T47D (cell line): ENCODE measurements around the gene TSGA10.
"Not testable (repeated sequence)": the region's sequence is repeated elsewhere in the genome, so short reads cannot be mapped to it uniquely, and the experiment has no call there.

Experiments
- DNase-seq, 2 experiments: peaks; one replicate each; pipeline versions ENCODE4 v3.0.0 to v3.0.0-alpha.2; 2011 to 2012; ENCODE audit warnings: low read depth in 1 of 2, low spot score in 1 of 2
- JUND ChIP-seq: IDR thresholded peaks from 2 replicates; pipeline ENCODE4 v1.6.1; 2012; ENCODE audit warnings: low read depth
- in situ Hi-C: cut with HindIII; loops from 2 replicates; pipeline ENCODE4 v1.10.0; 2016; ENCODE audit warnings: low sequenced_read_pairs, low pct_unique_long_range_greater_than_20kb

Gene TSGA10

DNA sequence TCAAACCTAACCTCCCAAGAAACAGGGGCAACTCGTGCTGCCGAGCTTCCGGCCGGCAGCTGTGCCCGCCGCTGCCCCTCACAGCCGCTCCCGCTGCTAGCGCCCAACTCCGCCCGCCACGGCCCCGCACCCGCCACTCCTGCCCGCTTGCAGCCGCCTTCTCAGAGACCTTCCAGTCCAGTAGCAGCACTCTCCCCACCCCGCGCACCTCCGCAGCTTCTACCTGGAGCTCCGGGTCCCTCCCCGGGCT, 14.0 kb downstream of the TSGA10 start:
- DNase-seq: peak in 1 of 2 experiments; percentile 46
- no peak for TF ChIP-seq JUND
- in situ Hi-C loops: no loop called here

DNA sequence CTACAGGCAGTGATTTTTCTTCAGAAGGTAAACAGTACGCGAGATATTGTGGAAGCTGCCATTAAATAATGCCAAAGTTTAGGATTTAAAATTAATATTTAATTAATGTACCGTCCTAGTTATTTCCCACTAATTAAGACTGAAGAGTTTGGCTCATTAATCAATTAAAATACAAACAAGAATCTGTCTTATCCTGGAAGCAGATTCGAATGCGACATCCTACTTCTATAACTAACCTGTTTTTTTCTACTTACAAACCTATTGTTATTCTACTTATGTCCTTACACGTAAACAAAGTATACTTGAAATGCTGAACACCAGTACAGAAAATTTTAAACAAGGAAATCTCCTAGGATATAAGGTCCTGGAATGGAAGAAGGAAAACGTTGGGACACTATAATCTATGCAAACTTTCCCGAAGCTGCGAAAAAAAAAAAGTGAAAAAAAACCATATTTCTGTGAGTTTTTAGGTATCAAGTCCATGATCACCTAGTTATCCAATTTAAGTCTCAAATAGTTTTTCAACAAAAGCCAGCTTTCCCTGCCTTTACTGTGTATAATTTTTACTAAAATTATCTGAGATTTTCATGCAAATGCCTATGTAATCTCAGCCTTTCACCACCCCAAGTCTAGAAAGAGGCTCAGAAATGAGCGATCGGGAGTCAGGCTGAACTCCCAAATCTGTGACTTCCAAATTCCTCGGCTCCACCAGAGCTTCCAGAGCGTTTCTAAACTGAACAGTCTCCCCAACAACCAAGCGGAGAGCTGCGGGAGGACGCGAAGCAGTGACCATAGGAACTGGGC, 14.5 kb downstream of the TSGA10 start:
- DNase-seq: no peak
- in situ Hi-C loops: no loop called here
- no peak for TF ChIP-seq JUND

DNA sequence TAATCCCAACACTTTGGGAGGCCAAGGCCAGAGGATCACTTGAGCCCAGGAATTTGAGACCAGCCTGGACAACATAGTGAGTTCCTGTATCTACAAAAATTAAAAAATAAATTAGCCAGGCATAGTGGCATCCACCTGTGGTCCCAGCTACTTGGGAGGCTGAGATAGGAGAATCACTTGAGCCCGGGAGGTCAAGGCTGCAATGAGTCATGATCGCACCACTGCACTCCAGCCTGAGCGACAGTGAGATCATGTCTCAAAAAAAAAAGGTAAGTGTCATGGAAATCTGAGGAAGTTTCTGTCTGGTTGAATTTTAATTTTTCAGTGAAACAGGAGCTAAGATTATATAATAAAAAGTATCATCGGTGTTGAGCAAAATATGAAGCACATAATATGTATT, 15.7 kb downstream of the TSGA10 start:
- no peak for DNase-seq
- TF ChIP-seq JUND: no peak
- in situ Hi-C loops: no loop called here

DNA sequence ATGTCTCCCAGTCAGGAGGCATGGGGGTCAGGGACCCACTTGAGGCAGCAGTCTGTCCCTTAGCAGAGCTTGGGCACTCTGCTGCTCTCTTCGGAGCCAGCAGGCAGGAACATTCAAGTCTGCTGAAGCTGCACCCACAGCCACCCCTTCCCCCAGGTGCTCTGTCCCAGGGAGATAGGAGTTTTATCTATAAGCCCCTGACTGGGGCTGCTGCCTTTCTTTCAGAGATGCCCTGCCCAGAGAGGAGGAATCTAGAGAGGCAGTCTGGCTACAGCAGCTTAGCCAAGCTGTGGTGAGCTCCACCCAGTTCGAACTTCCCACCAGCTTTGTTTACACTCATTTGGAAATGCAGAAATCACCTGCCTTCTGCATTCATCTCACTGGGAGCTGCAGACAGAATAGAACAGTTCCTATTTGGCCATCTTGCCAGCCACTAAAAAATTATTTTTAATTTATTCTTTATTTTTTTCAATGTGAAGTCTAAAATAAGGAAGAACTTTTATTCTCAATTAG, 19.6 kb downstream of the TSGA10 start:
- DNase-seq, in situ Hi-C loops: not testable (repeated sequence)

DNA sequence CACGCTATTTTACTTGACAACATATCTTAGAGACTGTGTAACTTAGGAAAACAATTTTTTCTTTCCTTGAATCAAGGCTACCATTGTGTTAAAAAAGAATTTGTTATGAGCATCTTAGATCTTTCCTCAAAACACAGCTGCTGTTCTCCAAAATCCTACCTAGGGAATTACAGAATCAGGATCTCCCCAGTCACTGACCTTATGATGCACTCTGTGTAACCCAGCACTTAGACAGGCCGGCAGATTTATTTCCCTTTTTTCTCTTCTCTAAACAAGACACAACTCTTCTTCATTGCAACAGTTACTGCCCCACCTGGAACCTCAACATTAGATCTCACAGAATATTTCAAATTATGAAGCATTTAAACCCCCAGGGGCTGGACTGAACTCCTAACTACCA, 26.8 kb downstream of the TSGA10 start:
- in situ Hi-C loops: no loop called here

DNA sequence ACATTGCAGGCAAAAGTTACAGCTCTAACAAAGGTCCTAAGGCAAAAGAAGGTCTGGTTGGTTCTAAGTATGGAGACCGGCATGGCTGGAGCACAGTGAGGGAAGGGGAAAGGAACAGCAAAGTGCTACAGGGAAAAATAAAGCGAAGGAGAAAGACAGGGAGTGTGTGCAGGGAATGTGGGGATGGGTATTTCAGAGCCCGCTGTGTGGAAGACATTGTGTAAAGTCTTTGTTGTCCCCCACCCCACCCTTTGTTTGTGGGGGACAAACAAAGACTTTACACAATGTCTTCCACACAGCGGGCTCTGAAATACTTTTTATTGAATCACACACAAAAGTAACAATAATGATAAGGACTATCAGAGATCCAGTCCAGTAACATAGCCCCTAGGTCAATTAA, 42.1 kb downstream of the TSGA10 start:
- no peak for DNase-seq
- in situ Hi-C loops: no loop called here
- no peak for TF ChIP-seq JUND

More for the DNA sequence above, 26.8 kb downstream of the TSGA10 start:
- TF ChIP-seq JUND: no peak
- no peak for DNase-seq

DNA sequence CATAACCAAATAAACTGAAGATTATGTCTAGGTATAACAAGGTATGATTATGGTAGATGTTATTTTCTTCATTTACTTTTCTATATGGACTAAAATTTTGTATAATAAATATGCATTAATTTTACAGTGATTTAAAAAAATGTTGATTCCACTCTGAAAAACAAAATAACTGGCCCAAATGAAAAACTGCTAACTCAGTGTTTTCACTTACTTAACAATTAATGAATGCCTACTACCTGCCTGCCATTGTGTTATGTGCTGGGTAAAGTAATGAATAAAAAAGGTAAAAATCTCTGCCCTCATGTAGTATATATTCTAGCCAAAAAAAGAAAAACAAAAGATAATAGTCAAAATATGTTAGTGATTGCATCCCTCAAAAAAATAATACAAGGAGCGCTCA, 42.8 kb downstream of the TSGA10 start:
- TF ChIP-seq JUND: no peak
- in situ Hi-C loops: no loop called here
- DNase-seq: no peak

DNA sequence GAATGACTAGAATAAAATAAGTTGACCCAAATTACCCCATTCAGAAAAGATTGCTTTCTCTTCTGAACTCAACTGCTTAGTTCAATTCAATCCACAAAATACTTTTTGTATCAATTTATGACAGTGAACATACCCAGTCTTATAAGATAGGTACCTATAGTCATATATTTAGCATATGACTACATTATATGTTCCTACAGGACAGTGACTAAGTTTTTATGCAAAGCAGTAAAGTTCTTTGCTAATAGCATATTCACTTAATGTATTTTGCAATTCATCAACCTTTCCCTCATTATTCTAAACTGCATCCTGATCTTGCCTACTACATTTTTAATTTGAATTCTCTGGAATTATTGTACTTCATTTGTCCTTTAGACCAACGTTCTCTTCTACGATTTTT, 43.5 kb downstream of the TSGA10 start:
- TF ChIP-seq JUND: no peak
- in situ Hi-C loops: no loop called here

DNA sequence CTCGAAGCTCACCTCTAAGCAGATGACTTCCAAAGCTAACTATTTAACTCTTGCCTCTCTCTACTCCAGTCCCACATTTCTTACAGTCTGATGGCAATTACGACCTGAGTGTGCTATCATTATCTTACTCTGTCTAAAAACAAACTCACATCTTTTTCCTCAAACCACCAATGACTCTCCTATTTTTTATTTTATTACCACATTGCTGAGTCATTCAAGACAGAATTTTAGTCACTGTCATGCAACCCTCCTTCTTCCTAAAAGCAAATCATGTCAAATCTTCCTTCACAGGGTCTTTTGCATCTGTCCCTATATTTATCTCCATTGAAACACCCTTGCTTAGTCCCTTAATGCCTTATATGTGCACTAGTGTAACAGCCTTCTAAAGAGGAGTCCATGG, 47.8 kb downstream of the TSGA10 start:
- no peak for DNase-seq
- in situ Hi-C loops: no loop called here
- TF ChIP-seq JUND: no peak

More for the DNA sequence above, 43.5 kb downstream of the TSGA10 start:
- no peak for DNase-seq

DNA sequence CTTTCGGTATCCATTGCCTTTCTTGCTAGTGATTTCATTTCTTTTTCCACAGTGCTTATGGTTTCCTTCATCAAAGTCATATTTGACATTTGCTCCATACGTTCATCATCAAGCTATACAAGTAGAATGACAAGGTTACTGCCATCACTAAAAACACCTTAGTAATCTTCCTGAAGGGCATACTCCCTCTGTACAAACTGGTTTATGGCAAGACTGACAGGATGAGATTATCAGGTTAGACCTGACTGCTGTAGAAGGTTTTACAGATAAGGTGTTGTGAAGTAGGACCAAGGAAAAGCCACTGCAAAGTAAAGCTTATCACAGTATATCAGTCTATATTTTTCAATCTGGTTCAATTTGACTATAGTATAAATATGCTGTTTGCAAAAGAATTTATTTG, 50.7 kb downstream of the TSGA10 start:
- in situ Hi-C loops: no loop called here
- DNase-seq: no peak
- TF ChIP-seq JUND: no peak

DNA sequence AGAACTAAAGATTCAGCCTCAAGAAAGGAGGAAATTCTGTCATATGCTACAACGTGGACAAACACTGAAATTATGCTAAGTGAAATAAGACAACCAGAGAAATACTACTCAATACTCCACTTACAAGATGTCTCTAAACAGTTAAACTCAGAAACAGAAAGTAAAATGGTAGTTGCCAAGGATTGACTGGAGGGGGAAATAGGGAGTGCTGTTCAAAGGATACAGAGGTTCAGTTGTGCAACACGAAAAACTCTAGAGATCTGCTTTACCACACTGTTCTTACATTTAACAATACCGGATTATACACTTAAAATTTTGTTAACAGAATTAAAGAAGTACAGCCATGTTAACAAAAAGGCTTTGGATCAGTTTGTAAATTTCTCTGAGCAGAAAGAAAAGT, 53.0 kb downstream of the TSGA10 start:
- peak in 1 of 2 experiments; percentile 25 for DNase-seq
- in situ Hi-C loops: no loop called here
- TF ChIP-seq JUND: no peak

DNA sequence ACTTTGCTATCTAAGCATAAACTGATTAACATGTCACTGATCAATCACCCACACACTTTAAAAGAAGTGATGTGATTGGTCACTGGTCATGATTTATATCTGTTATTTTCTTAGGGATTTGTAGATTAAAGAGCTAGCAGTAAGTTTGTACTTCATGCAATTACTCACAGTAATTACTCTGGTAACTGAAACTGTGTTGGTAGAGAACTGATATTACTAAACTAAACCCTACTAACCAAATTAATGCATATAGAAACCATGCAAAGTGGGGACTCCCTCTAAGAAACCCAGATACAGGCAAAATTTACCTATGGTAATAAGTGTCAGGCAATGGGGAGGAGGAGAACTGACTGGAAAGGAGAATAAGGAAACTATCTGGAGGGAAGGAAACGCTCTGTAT, 58.0 kb downstream of the TSGA10 start:
- in situ Hi-C loops: no loop called here
- TF ChIP-seq JUND: no peak
- DNase-seq: no peak

DNA sequence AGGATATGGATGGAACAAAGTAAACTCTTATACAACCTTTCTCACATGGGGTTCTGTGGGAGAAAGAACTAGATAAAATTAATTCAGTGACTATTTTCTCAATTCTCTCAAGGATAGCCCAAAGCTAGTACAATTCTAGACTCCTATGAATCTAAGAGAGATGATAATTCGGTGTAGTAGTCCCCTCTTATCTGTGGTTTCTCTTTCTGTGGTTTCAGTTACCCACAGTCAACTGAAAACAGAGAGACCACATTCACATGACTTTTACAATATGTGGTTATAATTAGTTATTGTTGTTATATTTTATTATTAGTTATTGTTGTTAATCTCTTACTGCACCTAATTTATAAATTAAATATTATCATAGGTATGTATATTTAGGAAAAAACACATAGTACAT, 66.7 kb downstream of the TSGA10 start:
- in situ Hi-C loops: no loop called here
- no peak for DNase-seq

DNA sequence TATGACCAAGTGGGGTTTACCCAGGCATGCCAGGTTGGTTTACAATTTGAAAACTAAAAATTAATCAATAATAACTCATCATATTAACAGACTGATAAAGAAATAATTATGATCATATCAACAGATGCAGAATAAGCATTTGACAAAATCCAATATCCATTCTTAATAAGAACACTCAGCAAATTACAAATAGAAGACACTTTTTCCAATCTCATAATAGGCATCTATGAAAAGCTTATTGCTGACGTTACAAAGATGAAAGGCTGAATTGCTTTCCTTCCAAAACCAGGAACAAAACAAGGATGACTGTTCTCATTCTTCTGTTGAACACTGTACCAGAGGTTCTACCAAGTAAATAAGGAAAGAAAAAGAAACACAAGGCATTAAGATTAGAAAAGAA, 68.4 kb downstream of the TSGA10 start:
- TF ChIP-seq JUND: no peak
- in situ Hi-C loops: no loop called here

More for the DNA sequence above, 66.7 kb downstream of the TSGA10 start:
- TF ChIP-seq JUND: no peak

More for the DNA sequence above, 68.4 kb downstream of the TSGA10 start:
- no peak for DNase-seq
